ENCODE data around the gene GGACT. TPM values are rescaled to one million over a fixed set of nuclear protein-coding genes. Genes with fewer than 3 reads are reported as not detected.

GGACT gene
- polyA plus RNA-seq, 1 donor from 2014 or later = 1.7 TPM

DNA sequence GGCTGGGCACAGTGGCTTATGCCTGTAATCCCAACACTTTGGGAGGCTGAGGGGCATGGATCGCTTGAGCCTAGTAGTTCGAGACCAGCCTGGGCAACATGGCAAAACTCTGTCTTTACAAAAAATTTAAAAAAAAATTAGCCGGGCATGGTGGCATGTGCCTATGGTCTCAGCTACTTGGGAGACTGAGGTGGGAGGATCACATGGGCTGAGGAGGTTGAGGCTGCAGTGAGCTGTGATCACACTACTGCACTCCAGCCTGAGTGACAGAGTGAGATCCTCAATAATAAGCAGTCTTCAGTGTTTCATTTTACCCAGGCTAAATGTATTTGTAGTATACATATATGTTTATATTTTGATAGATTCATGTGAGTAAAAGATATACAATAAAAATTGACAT, 85.0 kb downstream of the GGACT start:
- no peak overlapping the region for H3K9ac ChIP-seq (ENCODE audit: low read length)
- H2AFZ ChIP-seq (ENCODE audit: low read depth, low read length) = no peak overlapping the region
- no peaks in the 10 kb centered on the region for H3K9me2 ChIP-seq (ENCODE audit: insufficient read depth, low read length)
- no peak overlapping the region for H3K4me3 ChIP-seq (ENCODE audit: low read length)
- no peaks in the 10 kb centered on the region for H4K20me1 ChIP-seq (ENCODE audit: insufficient read depth)
- TF ChIP-seq RAD21 (conservative IDR thresholded peaks at IDR 0.05) (no peak), TAF1 (IDR thresholded peaks at IDR 0.05; ENCODE audit: low read depth) (no peak)
- no peaks in the 10 kb centered on the region for H3K27me3 ChIP-seq (ENCODE audit: insufficient read depth, low read depth, low read length)
- H3K4me2 ChIP-seq (ENCODE audit: low read length) = no peak overlapping the region
- H3F3A ChIP-seq (ENCODE audit: insufficient read depth, low read length, poor library complexity, severe bottlenecking) = no peaks in the 10 kb centered on the region
- H3K27ac ChIP-seq (ENCODE audit: low read length) = no peak overlapping the region
- H3K9me3 ChIP-seq (ENCODE audit: low read length) = no peaks in the 10 kb centered on the region
- no peaks in the 10 kb centered on the region for H3K36me3 ChIP-seq (ENCODE audit: insufficient read depth, low read length)
- no peaks in the 10 kb centered on the region for H3K79me2 ChIP-seq (replicated peaks; ENCODE audit: insufficient read depth, low read length)

DNA sequence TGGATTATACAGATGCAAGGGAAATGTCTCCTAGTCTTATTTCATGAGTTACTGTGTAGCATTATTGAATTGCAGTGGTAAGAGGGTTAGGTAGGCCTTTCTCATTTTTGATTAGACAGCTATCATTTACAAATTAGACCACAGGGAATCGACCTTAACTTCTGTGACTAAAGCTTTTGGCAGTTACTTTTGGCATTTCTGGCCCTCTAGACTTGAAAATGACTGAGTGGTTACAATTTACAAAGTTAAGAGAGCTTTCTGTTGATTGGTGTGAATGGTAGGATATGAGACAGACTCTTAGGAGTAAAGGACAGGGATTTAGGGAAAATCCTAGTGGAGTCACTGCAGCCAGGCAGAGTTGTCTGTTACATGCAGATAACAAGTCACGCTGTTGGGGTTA, 86.1 kb downstream of the GGACT start:
- Histone ChIP-seq H3K27me3 (ENCODE audit: insufficient read depth, low read depth, low read length) (no peaks in the 10 kb centered on the region), H3K9me3 (ENCODE audit: low read length) (no peaks in the 10 kb centered on the region), H3K36me3 (ENCODE audit: insufficient read depth, low read length) (no peaks in the 10 kb centered on the region), H2AFZ (ENCODE audit: low read depth, low read length) (no peak overlapping the region), H3K4me3 (ENCODE audit: low read length) (no peak overlapping the region), H3K27ac (ENCODE audit: low read length) (no peak overlapping the region), H3K4me2 (ENCODE audit: low read length) (no peak overlapping the region), H3F3A (ENCODE audit: insufficient read depth, low read length, poor library complexity, severe bottlenecking) (no peaks in the 10 kb centered on the region), H3K9ac (ENCODE audit: low read length) (no peak overlapping the region), H4K20me1 (ENCODE audit: insufficient read depth) (no peaks in the 10 kb centered on the region), H3K79me2 (replicated peaks; ENCODE audit: insufficient read depth, low read length) (no peaks in the 10 kb centered on the region), H3K9me2 (ENCODE audit: insufficient read depth, low read length) (no peaks in the 10 kb centered on the region)
- no peak for TF ChIP-seq EP300 (conservative IDR thresholded peaks at IDR 0.05; ENCODE audit: poor library complexity, severe bottlenecking)
- TF ChIP-seq TAF1 (IDR thresholded peaks at IDR 0.05; ENCODE audit: low read depth) = no peak
- no peak for TF ChIP-seq POLR2AphosphoS5 (IDR thresholded peaks at IDR 0.05)
- TF ChIP-seq MXI1 (conservative IDR thresholded peaks at IDR 0.05; ENCODE audit: poor library complexity, severe bottlenecking) = no peak
- no peak for TF ChIP-seq EZH2 (IDR thresholded peaks at IDR 0.05; ENCODE audit: borderline replicate concordance, insufficient read depth, low read length, poor library complexity, severe bottlenecking)
- TF ChIP-seq, protein P1, sequence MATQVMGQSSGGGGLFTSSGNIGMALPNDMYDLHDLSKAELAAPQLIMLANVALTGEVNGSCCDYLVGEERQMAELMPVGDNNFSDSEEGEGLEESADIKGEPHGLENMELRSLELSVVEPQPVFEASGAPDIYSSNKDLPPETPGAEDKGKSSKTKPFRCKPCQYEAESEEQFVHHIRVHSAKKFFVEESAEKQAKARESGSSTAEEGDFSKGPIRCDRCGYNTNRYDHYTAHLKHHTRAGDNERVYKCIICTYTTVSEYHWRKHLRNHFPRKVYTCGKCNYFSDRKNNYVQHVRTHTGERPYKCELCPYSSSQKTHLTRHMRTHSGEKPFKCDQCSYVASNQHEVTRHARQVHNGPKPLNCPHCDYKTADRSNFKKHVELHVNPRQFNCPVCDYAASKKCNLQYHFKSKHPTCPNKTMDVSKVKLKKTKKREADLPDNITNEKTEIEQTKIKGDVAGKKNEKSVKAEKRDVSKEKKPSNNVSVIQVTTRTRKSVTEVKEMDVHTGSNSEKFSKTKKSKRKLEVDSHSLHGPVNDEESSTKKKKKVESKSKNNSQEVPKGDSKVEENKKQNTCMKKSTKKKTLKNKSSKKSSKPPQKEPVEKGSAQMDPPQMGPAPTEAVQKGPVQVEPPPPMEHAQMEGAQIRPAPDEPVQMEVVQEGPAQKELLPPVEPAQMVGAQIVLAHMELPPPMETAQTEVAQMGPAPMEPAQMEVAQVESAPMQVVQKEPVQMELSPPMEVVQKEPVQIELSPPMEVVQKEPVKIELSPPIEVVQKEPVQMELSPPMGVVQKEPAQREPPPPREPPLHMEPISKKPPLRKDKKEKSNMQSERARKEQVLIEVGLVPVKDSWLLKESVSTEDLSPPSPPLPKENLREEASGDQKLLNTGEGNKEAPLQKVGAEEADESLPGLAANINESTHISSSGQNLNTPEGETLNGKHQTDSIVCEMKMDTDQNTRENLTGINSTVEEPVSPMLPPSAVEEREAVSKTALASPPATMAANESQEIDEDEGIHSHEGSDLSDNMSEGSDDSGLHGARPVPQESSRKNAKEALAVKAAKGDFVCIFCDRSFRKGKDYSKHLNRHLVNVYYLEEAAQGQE (IDR thresholded peaks at IDR 0.05; ENCODE audit: borderline replicate concordance) = no peak
- no peak for TF ChIP-seq RAD21 (conservative IDR thresholded peaks at IDR 0.05)
- TF ChIP-seq, protein P2, sequence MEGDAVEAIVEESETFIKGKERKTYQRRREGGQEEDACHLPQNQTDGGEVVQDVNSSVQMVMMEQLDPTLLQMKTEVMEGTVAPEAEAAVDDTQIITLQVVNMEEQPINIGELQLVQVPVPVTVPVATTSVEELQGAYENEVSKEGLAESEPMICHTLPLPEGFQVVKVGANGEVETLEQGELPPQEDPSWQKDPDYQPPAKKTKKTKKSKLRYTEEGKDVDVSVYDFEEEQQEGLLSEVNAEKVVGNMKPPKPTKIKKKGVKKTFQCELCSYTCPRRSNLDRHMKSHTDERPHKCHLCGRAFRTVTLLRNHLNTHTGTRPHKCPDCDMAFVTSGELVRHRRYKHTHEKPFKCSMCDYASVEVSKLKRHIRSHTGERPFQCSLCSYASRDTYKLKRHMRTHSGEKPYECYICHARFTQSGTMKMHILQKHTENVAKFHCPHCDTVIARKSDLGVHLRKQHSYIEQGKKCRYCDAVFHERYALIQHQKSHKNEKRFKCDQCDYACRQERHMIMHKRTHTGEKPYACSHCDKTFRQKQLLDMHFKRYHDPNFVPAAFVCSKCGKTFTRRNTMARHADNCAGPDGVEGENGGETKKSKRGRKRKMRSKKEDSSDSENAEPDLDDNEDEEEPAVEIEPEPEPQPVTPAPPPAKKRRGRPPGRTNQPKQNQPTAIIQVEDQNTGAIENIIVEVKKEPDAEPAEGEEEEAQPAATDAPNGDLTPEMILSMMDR (IDR thresholded peaks at IDR 0.05; ENCODE audit: poor library complexity, severe bottlenecking) = no peak
- TF ChIP-seq SMC3 (conservative IDR thresholded peaks at IDR 0.05; ENCODE audit: poor library complexity) = no peak

DNA sequence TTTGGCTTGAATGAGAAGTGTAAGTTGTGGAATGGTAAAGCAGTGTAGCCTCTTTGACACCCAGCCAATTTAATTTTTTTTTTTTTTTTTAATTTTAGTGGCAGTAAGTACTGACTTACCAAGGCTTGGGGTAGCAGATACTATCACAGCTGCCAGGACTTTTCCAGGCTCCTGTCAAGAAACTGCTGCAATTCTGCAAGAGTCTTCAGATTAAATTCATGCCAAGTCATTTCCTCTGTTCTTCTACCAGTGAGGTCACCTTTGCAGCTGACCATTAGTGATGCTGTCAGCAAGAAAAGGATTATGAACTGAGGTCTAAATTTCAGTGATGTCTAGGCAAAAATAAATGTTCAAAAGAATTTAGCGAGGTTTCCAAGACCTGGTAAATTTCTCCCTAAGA, 91.2 kb downstream of the GGACT start:
- Histone ChIP-seq H3K27me3 (ENCODE audit: insufficient read depth, low read depth, low read length) (no peaks in the 10 kb centered on the region), H3K9ac (ENCODE audit: low read length) (no peak overlapping the region), H3F3A (ENCODE audit: insufficient read depth, low read length, poor library complexity, severe bottlenecking) (no peaks in the 10 kb centered on the region)

More for the DNA sequence above, 91.2 kb downstream of the GGACT start:
- H3K4me3 ChIP-seq (ENCODE audit: low read length) = no peak overlapping the region
- H3K9me2 ChIP-seq (ENCODE audit: insufficient read depth, low read length) = no peaks in the 10 kb centered on the region
- no peaks in the 10 kb centered on the region for H3K36me3 ChIP-seq (ENCODE audit: insufficient read depth, low read length)
- no peaks in the 10 kb centered on the region for H3K79me2 ChIP-seq (replicated peaks; ENCODE audit: insufficient read depth, low read length)
- H3K27ac ChIP-seq (ENCODE audit: low read length) = no peak overlapping the region
- H4K20me1 ChIP-seq (ENCODE audit: insufficient read depth) = no peaks in the 10 kb centered on the region
- H2AFZ ChIP-seq (ENCODE audit: low read depth, low read length) = no peak overlapping the region
- TF ChIP-seq TAF1 (IDR thresholded peaks at IDR 0.05; ENCODE audit: low read depth) (no peak), MXI1 (conservative IDR thresholded peaks at IDR 0.05; ENCODE audit: poor library complexity, severe bottlenecking) (no peak), SMC3 (conservative IDR thresholded peaks at IDR 0.05; ENCODE audit: poor library complexity) (no peak), POLR2AphosphoS5 (IDR thresholded peaks at IDR 0.05) (no peak), EP300 (conservative IDR thresholded peaks at IDR 0.05; ENCODE audit: poor library complexity, severe bottlenecking) (no peak), EZH2 (IDR thresholded peaks at IDR 0.05; ENCODE audit: borderline replicate concordance, insufficient read depth, low read length, poor library complexity, severe bottlenecking) (no peak), RAD21 (conservative IDR thresholded peaks at IDR 0.05) (no peak)
- TF ChIP-seq, protein P2 (IDR thresholded peaks at IDR 0.05; ENCODE audit: poor library complexity, severe bottlenecking) = no peak
- TF ChIP-seq, protein P1 (IDR thresholded peaks at IDR 0.05; ENCODE audit: borderline replicate concordance) = no peak
- peaks cover 2% of the 10 kb centered on the region for H3K9me3 ChIP-seq (ENCODE audit: low read length)
- no peak overlapping the region for H3K4me2 ChIP-seq (ENCODE audit: low read length)

Data from neural cell (in vitro differentiated cells).